Keratinocyte (primary cell): Measurements from ENCODE around the gene CD276. TPM values are rescaled to one million over a fixed set of nuclear protein-coding genes. Genes with fewer than 3 reads are reported as not detected.

Source experiments
- DNase-seq: peaks from one replicate; pipeline ENCODE4 v3.0.0-alpha.2; 2011; ENCODE audit warnings: low read depth, missing footprints, low spot score
- FAIRE-seq: peaks from 2 replicates; lab custom pipeline; 2011; peaks lifted over from hg19 to GRCh38; lab: Jason Lieb, UNC
- H2AFZ ChIP-seq: 2 replicates; pipeline ENCODE4 v1.6.0; 2012; ENCODE audit warnings: low read length, control low read depth, inconsistent platforms; ENCODE audit not compliant: control insufficient read depth
- H3K27ac ChIP-seq: 2 replicates; pipeline ENCODE4 v1.5.1; 2011; ENCODE audit warnings: low read length; ENCODE audit not compliant: control insufficient read depth, insufficient read depth
- H3K27me3 ChIP-seq: 3 replicates; pipeline ENCODE4 v1.6.0; 2011; ENCODE audit warnings: low read length; ENCODE audit not compliant: control insufficient read depth, insufficient read depth; ENCODE audit errors: extremely low read depth
- H3K36me3 ChIP-seq, 2 experiments: 2 replicates in 1 of 2; 3 replicates in 1 of 2; pipeline ENCODE4 v1.5.1; 2011; ENCODE audit warnings: low read length in 2 of 2, mild to moderate bottlenecking in 1 of 2; ENCODE audit not compliant: control insufficient read depth in 2 of 2, insufficient read depth in 2 of 2; ENCODE audit errors: extremely low read depth in 1 of 2
- H3K4me1 ChIP-seq: 3 replicates; pipeline ENCODE4 v1.5.1; 2011; ENCODE audit warnings: low read length; ENCODE audit not compliant: control insufficient read depth, insufficient read depth; ENCODE audit errors: extremely low read depth
- H3K4me2 ChIP-seq: 3 replicates; pipeline ENCODE4 v1.6.0; 2011; ENCODE audit warnings: low read depth, low read length; ENCODE audit not compliant: control insufficient read depth, insufficient read depth; ENCODE audit errors: extremely low read depth
- H3K4me3 ChIP-seq, 3 experiments: fragments of 200-600 bp in 1 of 3; sonication (generic) in 1 of 3; 2 replicates in 2 of 3; 3 replicates in 1 of 3; pipeline ENCODE4 v1.5.1; 2011 to 2016; ENCODE audit warnings: low read length in 3 of 3, mild to moderate bottlenecking in 3 of 3, control low read depth in 2 of 3, inconsistent platforms in 1 of 3, low read depth in 1 of 3, mixed read lengths in 1 of 3, mixed run types in 1 of 3, moderate library complexity in 1 of 3; ENCODE audit not compliant: control insufficient read depth in 2 of 3, insufficient read depth in 2 of 3; ENCODE audit errors: extremely low read depth in 1 of 3
- H3K79me2 ChIP-seq: 2 replicates; pipeline ENCODE4 v1.6.0; 2012; ENCODE audit warnings: low read length; ENCODE audit not compliant: control insufficient read depth, insufficient read depth
- H3K9ac ChIP-seq: 3 replicates; pipeline ENCODE4 v1.6.0; 2011; ENCODE audit warnings: low read length; ENCODE audit not compliant: control insufficient read depth, insufficient read depth; ENCODE audit errors: extremely low read depth
- H3K9me1 ChIP-seq: 3 replicates; pipeline ENCODE4 v1.6.0; 2011; ENCODE audit warnings: low read length; ENCODE audit not compliant: control insufficient read depth, insufficient read depth; ENCODE audit errors: extremely low read depth
- H3K9me3 ChIP-seq: 2 replicates; pipeline ENCODE4 v1.5.1; 2012; ENCODE audit warnings: low read depth, low read length; ENCODE audit not compliant: control insufficient read depth
- H4K20me1 ChIP-seq: 3 replicates; pipeline ENCODE4 v1.6.0; 2011; ENCODE audit warnings: low read length; ENCODE audit not compliant: control insufficient read depth, insufficient read depth; ENCODE audit errors: extremely low read depth
- CTCF ChIP-seq, 3 experiments: IDR thresholded peaks in 1 of 3; conservative IDR thresholded peaks in 1 of 3; optimal IDR thresholded peaks in 1 of 3; 2 replicates in 2 of 3; 3 replicates in 1 of 3; pipeline versions ENCODE3 to v1.5.1; 2011; ENCODE audit warnings: low read length in 3 of 3, mild to moderate bottlenecking in 3 of 3, moderate library complexity in 2 of 3, control low read depth in 1 of 3, inconsistent platforms in 1 of 3; ENCODE audit not compliant: insufficient read depth in 2 of 3; ENCODE audit errors: extremely low read depth in 1 of 3
- EZH2 ChIP-seq: IDR thresholded peaks from one replicate; pipeline ENCODE4 v1.6.1; 2012; ENCODE audit warnings: inconsistent platforms, mild to moderate bottlenecking, low read length, moderate library complexity
- dilution Hi-C: fragments of 300-500 bp; cut with MboI; formaldehyde crosslinking; loops from one replicate; pipeline ENCODE4 v1.7.0; 2020; ENCODE audit warnings: low sequenced_read_pairs; ENCODE audit not compliant: extremely low pct_ligation_motif_present
- polyA plus RNA-seq, 5 experiments: library from polyadenylated mRNA; depleted of rRNA in 3 of 5; stranded (reverse) in 3 of 5; stranded (forward) in 1 of 5; unstranded in 1 of 5; fragments of >200 nt; gene quantifications; 1 replicate in 1 of 5; 2 replicates in 3 of 5; 3 replicates in 1 of 5; pipeline versions ENCODE4 v1.2.1 to v1.2.3, GENCODE V29; 2011 to 2012; ENCODE audit warnings: missing spikeins in 2 of 5, low read depth in 1 of 5, low replicate concordance in 1 of 5

Gene CD276
- polyA plus RNA-seq, 1 donor (not counting 4 experiments of a cell fraction or from before 2014, with no cell fraction given) = 62.9 TPM

DNA sequence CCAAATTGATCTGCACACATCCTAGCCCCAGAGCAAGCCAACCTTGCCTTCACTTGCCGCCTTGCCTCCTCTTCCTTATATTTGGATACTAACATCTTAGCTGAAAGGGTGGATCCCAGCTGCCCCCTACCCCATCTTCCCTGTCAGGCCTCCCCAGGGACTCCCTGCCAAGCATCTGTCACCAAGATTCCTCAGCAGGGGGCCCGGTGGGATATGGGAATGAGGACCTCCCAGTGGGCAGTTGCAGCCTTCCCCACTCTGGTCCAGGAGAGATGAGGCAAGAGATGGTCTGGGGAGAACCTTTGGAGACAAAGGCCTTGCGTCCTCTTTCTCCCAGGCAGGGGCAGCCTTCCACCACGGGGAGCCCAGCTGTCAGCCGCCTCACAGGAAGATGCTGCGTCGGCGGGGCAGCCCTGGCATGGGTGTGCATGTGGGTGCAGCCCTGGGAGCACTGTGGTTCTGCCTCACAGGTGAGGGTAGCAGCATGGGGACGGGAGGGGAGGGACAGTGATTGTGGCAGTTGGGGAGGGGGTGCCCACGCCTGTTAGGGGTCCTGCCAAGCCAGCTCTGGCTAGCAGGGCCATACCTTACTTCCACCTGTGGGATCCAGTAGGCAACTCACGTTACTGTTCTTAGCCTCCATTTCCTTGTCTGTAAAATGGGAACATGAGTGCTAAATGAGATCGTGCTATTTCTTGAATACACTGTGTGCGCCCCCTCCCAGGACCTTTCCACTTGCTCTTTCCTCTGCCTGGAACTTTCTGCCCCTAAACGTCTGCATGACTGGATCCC is 15.3 kb downstream of the CD276 start:
- H3K4me1 ChIP-seq = peaks cover 41% of the 10 kb centered on the region
- H3K4me2 ChIP-seq = no peak overlapping the region
- H3K9ac ChIP-seq = no peak overlapping the region
- no peaks in the 10 kb centered on the region for H3K9me1 ChIP-seq
- peaks cover 56% of the 10 kb centered on the region for H3K79me2 ChIP-seq
- H4K20me1 ChIP-seq = peaks cover 4% of the 10 kb centered on the region
- no peaks in the 10 kb centered on the region for H3K9me3 ChIP-seq
- no peak for FAIRE-seq
- no peak for DNase-seq
- dilution Hi-C loops = loop anchor here (25.0 kb wide), 1 partner anchor 112 kb away; no protein-coding TSS in a partner anchor
- no peak overlapping the region for H2AFZ ChIP-seq
- no peak overlapping the region for H3K27ac ChIP-seq
- H3K4me3 ChIP-seq = no peak overlapping the region
- no peaks in the 10 kb centered on the region for H3K27me3 ChIP-seq
- H3K36me3 ChIP-seq = peaks cover 22 to 27% of the 10 kb centered on the region in 2 experiments
- TF ChIP-seq EZH2 (no peak), CTCF (optimal IDR thresholded peaks at IDR 0.05 in 1 of 3, IDR thresholded peaks at IDR 0.05 in 1 of 3, conservative IDR thresholded peaks at IDR 0.05 in 1 of 3; ENCODE audit: extremely low read depth in 1 of 3, insufficient read depth in 2 of 3, low read length in 3 of 3) (no peak)

DNA sequence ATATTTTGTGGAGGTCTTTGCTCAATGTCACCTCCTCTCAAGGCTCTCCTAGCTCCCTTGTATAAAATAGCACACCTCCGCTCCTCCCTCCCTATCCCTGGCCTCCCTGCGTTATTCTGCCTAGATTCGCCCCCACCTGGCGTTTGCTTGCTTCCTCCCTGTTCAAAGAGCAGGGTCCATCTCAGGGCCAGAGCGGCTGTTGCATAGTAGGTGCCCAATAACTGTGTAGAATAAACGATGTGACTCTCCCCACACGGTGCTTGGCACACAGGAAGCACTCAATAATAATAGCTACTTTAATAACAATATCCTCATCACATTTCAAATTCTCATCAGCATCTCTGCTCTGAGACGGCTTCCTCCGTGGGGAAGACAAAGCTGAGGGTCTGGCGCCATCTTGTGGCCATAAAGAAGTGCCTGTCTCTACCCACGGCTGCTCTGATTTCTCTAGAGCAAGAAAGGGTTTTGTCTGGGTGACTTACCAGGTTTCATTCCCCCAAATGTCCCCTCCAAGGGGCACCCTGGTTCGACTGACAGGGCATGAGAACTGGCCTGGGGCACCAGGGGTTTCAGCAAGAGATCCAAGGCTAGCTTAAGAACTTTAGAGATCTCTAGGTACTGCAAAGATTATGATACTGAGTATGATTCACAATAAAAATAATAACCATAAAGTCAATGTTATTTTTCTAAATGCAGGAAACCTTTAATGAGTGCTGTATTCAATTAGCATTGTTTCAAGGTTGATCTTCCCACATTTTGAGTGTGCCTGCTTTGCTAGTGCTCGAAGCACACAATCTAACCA is 16.1 kb downstream of the CD276 start:
- peak; percentile 92 for FAIRE-seq
- Histone ChIP-seq H4K20me1 (peaks cover 11% of the 10 kb centered on the region), H3K9me1 (no peaks in the 10 kb centered on the region)

More for the DNA sequence above, 16.1 kb downstream of the CD276 start:
- Histone ChIP-seq H3K4me2 (no peak overlapping the region), H3K4me3 (no peak overlapping the region), H3K4me1 (peaks cover 34% of the 10 kb centered on the region), H3K9ac (no peak overlapping the region), H3K9me3 (no peaks in the 10 kb centered on the region), H3K27me3 (no peaks in the 10 kb centered on the region), H2AFZ (no peak overlapping the region), H3K36me3 (peaks cover 24 to 32% of the 10 kb centered on the region in 2 experiments), H3K27ac (no peak overlapping the region), H3K79me2 (peaks cover 49% of the 10 kb centered on the region)
- no peak for DNase-seq
- dilution Hi-C loops = no loop called here
- TF ChIP-seq EZH2 (no peak), CTCF (optimal IDR thresholded peaks at IDR 0.05 in 1 of 3, IDR thresholded peaks at IDR 0.05 in 1 of 3, conservative IDR thresholded peaks at IDR 0.05 in 1 of 3; ENCODE audit: extremely low read depth in 1 of 3, insufficient read depth in 2 of 3, low read length in 3 of 3) (peak; percentile 85 to 96 (median 92))
